ENCODE measurements around the gene NTN1. TPM values are rescaled to one million over a fixed set of nuclear protein-coding genes. Genes with fewer than 3 reads are reported as not detected.

NTN1 gene
- total RNA-seq, 1 donor from 2014 or later = 4.7 TPM

DNA sequence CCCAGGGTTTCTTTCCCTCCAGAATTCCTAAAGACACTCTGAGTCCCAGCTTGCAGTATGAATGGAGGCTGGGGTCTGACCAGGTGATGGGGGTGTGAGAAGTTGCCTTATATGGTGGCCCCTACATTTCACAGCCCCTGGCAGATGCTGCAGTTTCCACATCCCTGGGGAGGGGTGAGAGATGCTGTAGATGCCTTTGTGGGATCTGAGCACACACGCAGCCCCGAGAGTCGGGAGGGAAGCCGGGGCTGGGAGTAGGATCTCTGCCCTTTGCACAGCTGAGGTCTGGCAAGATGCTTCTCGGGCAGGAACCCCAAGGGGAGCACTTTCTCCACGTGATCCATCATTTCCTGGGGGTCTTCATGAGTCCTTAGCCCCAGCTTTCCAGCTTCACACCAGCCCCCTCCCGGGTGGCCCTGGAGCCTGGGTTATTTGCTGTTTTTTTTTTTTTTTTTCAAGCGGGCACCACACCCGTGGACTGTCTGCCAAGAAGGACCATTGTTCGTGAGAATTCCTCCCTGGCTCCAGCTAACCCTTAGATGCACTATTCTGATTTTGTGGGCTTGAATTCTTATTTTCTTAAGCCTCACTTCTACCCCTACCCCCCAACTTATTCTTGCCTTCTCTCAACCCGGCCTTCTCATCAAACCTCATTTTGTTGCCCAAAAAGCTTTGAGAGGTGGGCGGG is 50.6 kb downstream of the NTN1 start:
- peak overlapping the region; percentile 63 for H3K27ac ChIP-seq
- H3K4me1 ChIP-seq = peaks cover 22% of the 10 kb centered on the region
- intact Hi-C loops (cut with DNase I) = no loop called here

DNA sequence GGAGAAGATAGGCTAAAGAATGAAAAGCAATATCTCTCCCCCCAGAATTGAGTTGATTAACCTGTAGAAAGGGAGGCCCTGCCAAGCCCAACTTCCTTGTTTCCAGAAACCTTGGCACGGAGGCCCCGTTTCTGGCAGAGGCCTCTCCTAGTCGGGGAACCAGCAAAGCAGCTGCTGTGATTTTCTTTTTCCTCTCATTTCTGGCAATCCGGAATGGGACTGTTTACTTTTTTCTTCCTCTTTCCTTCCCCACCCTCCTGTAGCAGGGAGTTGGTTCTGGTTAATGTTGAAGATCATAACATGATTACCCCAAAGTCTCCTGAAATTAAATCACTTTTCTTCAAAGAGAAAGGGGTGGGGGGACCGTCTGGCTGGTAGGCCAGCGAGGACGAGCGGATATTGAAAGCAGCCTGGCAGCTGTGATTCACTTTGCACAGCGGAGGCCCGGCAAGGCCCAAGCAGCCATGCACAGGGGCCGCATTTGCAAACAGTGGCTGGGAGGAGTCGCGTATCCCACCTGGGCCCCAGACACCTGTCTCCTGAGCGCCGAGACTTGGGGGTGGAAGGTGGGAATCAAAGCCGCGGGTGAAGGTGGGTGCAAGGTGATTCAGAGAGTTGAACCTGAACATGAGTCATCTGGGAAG is 51.5 kb downstream of the NTN1 start:
- no peaks in the 10 kb centered on the region for H3K27me3 ChIP-seq
- H3K4me1 ChIP-seq = peaks cover 22% of the 10 kb centered on the region
- no peaks in the 10 kb centered on the region for H3K9me3 ChIP-seq
- peak overlapping the region in 1 of 2 donors; percentile 18 for H3K4me3 ChIP-seq
- intact Hi-C loops (cut with DNase I) = no loop called here
- TF ChIP-seq POLR2A (IDR thresholded peaks at IDR 0.05) (no peak), POLR2AphosphoS5 (IDR thresholded peaks at IDR 0.05; ENCODE audit: insufficient read depth in 1 of 2, low read depth in 1 of 2) (peak in 1 of 2 donors; percentile 17)
- TF ChIP-seq, protein P1, sequence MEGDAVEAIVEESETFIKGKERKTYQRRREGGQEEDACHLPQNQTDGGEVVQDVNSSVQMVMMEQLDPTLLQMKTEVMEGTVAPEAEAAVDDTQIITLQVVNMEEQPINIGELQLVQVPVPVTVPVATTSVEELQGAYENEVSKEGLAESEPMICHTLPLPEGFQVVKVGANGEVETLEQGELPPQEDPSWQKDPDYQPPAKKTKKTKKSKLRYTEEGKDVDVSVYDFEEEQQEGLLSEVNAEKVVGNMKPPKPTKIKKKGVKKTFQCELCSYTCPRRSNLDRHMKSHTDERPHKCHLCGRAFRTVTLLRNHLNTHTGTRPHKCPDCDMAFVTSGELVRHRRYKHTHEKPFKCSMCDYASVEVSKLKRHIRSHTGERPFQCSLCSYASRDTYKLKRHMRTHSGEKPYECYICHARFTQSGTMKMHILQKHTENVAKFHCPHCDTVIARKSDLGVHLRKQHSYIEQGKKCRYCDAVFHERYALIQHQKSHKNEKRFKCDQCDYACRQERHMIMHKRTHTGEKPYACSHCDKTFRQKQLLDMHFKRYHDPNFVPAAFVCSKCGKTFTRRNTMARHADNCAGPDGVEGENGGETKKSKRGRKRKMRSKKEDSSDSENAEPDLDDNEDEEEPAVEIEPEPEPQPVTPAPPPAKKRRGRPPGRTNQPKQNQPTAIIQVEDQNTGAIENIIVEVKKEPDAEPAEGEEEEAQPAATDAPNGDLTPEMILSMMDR (IDR thresholded peaks at IDR 0.05) = no peak
- peak overlapping the region; percentile 63 for H3K27ac ChIP-seq
- H3K36me3 ChIP-seq = no peaks in the 10 kb centered on the region
- no peak for DNase-seq (ENCODE audit: extremely low spot score in 2 of 2)

More for the DNA sequence above, 50.6 kb downstream of the NTN1 start:
- no peaks in the 10 kb centered on the region for H3K36me3 ChIP-seq
- TF ChIP-seq, protein P1 (IDR thresholded peaks at IDR 0.05) = no peak
- TF ChIP-seq POLR2A (IDR thresholded peaks at IDR 0.05) (no peak), POLR2AphosphoS5 (IDR thresholded peaks at IDR 0.05; ENCODE audit: insufficient read depth in 1 of 2, low read depth in 1 of 2) (no peak)
- H3K27me3 ChIP-seq = no peaks in the 10 kb centered on the region
- no peak overlapping the region for H3K4me3 ChIP-seq
- DNase-seq (ENCODE audit: extremely low spot score in 2 of 2) = no peak
- no peaks in the 10 kb centered on the region for H3K9me3 ChIP-seq

DNA sequence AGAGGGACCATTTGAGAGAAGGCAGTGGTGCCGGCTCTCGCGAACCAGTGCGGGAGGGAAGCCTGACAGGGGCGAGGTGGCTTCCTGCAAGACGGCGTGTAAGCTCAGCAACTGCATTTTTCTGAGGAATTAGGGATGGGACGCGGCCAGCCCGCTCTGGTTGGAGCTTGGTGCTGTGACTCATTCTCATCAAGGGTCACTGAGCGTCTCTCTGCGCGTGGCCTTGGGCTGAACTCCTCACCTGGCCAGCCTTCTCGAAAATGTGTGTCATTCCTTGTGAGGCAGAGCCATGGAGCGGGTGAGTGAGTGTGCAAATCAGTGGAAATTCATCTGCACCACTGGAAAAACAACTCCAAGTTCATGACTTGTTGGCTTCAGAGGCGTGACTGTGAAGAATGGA is 52.8 kb downstream of the NTN1 start:
- Histone ChIP-seq H3K27me3 (no peaks in the 10 kb centered on the region), H3K36me3 (no peaks in the 10 kb centered on the region), H3K9me3 (no peaks in the 10 kb centered on the region), H3K4me3 (no peak overlapping the region), H3K4me1 (peaks cover 22% of the 10 kb centered on the region), H3K27ac (peak overlapping the region; percentile 26)
- TF ChIP-seq POLR2A (IDR thresholded peaks at IDR 0.05) (no peak), POLR2AphosphoS5 (IDR thresholded peaks at IDR 0.05; ENCODE audit: insufficient read depth in 1 of 2, low read depth in 1 of 2) (no peak)
- TF ChIP-seq, protein P1 (IDR thresholded peaks at IDR 0.05) = no peak
- no peak for DNase-seq (ENCODE audit: extremely low spot score in 2 of 2)
- intact Hi-C loops (cut with DNase I) = no loop called here

DNA sequence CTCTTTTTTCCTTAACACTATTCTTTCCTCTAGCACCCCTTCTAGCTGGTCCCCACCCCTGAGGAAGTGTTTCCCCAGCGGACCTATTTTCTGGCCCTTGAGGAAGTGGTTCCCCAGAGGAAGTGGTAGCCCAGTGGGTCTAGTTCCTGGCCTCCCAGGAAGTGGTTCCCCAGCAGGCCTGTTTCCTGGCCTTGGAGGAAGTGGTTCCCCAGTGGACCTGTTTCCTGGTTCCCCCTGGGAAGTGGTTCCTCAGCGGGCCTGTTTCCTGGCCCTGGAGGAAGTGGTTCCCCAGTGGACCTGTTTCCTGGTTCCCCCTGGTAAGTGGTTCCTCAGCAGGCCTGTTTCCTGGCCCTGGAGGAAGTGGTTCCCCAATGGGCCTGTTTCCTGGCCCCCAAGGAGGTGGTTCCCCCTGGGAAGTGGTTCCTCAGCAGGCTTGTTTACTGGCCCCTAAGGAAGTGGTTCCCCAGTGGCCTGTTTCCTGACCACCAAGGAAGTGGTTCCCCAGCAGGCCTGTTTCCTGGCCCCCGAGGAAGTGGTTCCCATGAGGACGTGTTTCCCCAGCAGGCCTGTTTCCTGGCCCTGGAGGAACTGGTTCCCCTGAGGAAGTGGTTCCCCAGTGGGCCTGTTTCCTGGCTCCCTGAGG is 58.3 kb downstream of the NTN1 start:
- DNase-seq (ENCODE audit: extremely low spot score in 2 of 2) = no peak
- no peaks in the 10 kb centered on the region for H3K27me3 ChIP-seq
- TF ChIP-seq POLR2A (IDR thresholded peaks at IDR 0.05) (no peak), POLR2AphosphoS5 (IDR thresholded peaks at IDR 0.05; ENCODE audit: insufficient read depth in 1 of 2, low read depth in 1 of 2) (no peak)
- TF ChIP-seq, protein P1 (IDR thresholded peaks at IDR 0.05) = no peak
- H3K4me3 ChIP-seq = no peak overlapping the region
- no peak overlapping the region for H3K27ac ChIP-seq
- intact Hi-C loops (cut with DNase I) = no loop called here
- H3K36me3 ChIP-seq = no peaks in the 10 kb centered on the region
- no peaks in the 10 kb centered on the region for H3K9me3 ChIP-seq
- H3K4me1 ChIP-seq = no peaks in the 10 kb centered on the region
